Endothelial cell of umbilical vein (primary cell): Measurements from ENCODE around the gene CDX2. TPM values are rescaled to one million over a fixed set of nuclear protein-coding genes. Genes with fewer than 3 reads are reported as not detected.
A peak's percentile ranks its signal among the peaks of the same experiment; 100 is the strongest.

Experiments
- BruUV-seq: library from RNA; stranded (reverse); fragments of 400-500 nt; replicated peaks from 2 replicates; lab custom pipeline; 2021; lab: Mats Ljungman, UMichigan
- CTCF ChIA-PET: fragments of 300-600, 350-600 bp; sonication (Branson Sonifier 250); formaldehyde crosslinking; loops from one replicate; lab custom pipeline; 2021; ENCODE audit warnings: antibody characterized with exemption, inconsistent platforms; lab: Charles Lee
- POLR2A ChIA-PET: fragments of 300-600, 350-600 bp; sonication (Branson Sonifier 250); formaldehyde crosslinking; loops from one replicate; lab custom pipeline; 2021; ENCODE audit warnings: antibody characterized with exemption, inconsistent platforms; lab: Charles Lee
- DNase-seq: peaks from one replicate; pipeline ENCODE4 v3.0.0-alpha.2; 2011; ENCODE audit warnings: low read depth, low spot score
- FAIRE-seq: peaks from 2 replicates; lab custom pipeline; 2011; peaks lifted over from hg19 to GRCh38; lab: Jason Lieb, UNC
- H2AFZ ChIP-seq: 2 replicates; pipeline ENCODE4 v1.6.0; 2012; ENCODE audit warnings: low read depth, low read length, control low read depth, inconsistent platforms
- H3K27ac ChIP-seq: 2 replicates; pipeline ENCODE4 v1.5.1; 2011; ENCODE audit warnings: low read depth, mild to moderate bottlenecking, control low read depth, low read length, moderate library complexity; ENCODE audit not compliant: insufficient read depth
- H3K27me3 ChIP-seq, 2 experiments: 2 replicates each; pipeline versions ENCODE4 v1.6.0 to v1.6.1; 2011; ENCODE audit warnings: low read length in 2 of 2, mixed read lengths in 1 of 2; ENCODE audit not compliant: control insufficient read depth in 2 of 2, insufficient read depth in 2 of 2
- H3K36me3 ChIP-seq, 2 experiments: 2 replicates in 1 of 2; 3 replicates in 1 of 2; pipeline ENCODE4 v1.5.1; 2011; ENCODE audit warnings: low read length in 2 of 2, mild to moderate bottlenecking in 1 of 2, moderate library complexity in 1 of 2; ENCODE audit not compliant: control insufficient read depth in 2 of 2, insufficient read depth in 2 of 2; ENCODE audit errors: extremely low read depth in 1 of 2
- H3K4me1 ChIP-seq: 3 replicates; pipeline ENCODE4 v1.5.1; 2011; ENCODE audit warnings: mild to moderate bottlenecking, low read length; ENCODE audit not compliant: control insufficient read depth, insufficient read depth; ENCODE audit errors: extremely low read depth
- H3K4me2 ChIP-seq: 2 replicates; pipeline ENCODE4 v1.6.1; 2011; ENCODE audit warnings: low read length, control low read depth, mixed read lengths; ENCODE audit not compliant: insufficient read depth
- H3K4me3 ChIP-seq, 3 experiments: fragments of 200-600 bp in 1 of 3; sonication (generic), shearing (Covaris generic) in 1 of 3; replicated peaks in 1 of 3; 2 replicates each; pipeline ENCODE4 v1.5.1; 2011 to 2016; ENCODE audit warnings: control low read depth in 3 of 3, low read length in 3 of 3, mild to moderate bottlenecking in 2 of 3, inconsistent platforms in 1 of 3, low read depth in 1 of 3, moderate library complexity in 1 of 3; ENCODE audit not compliant: insufficient read depth in 1 of 3
- H3K79me2 ChIP-seq: 2 replicates; pipeline ENCODE4 v1.6.0; 2012; ENCODE audit warnings: low read length, inconsistent platforms; ENCODE audit not compliant: control insufficient read depth, insufficient read depth
- H3K9ac ChIP-seq: replicated peaks from 2 replicates; pipeline ENCODE3; 2011; ENCODE audit warnings: low read length, control low read depth; ENCODE audit not compliant: insufficient read depth; ENCODE audit errors: extremely low read depth
- H3K9me1 ChIP-seq: replicated peaks from 3 replicates; pipeline ENCODE4 v1.6.0; 2011; ENCODE audit warnings: mild to moderate bottlenecking, low read length; ENCODE audit not compliant: control insufficient read depth, insufficient read depth; ENCODE audit errors: extremely low read depth
- H3K9me3 ChIP-seq: replicated peaks from 2 replicates; pipeline ENCODE4 v1.5.1; 2012; ENCODE audit warnings: low read length, inconsistent platforms; ENCODE audit not compliant: control insufficient read depth, insufficient read depth
- H4K20me1 ChIP-seq: replicated peaks from 2 replicates; pipeline ENCODE3; 2011; ENCODE audit warnings: mild to moderate bottlenecking, low read length; ENCODE audit not compliant: control insufficient read depth, insufficient read depth; ENCODE audit errors: extremely low read depth
- CTCF ChIP-seq, 2 donors: IDR thresholded peaks; 1 replicate in 1 of 2; 2 replicates in 1 of 2; pipeline ENCODE4 v1.5.1; 2011; ENCODE audit warnings: low read length in 2 of 2, mild to moderate bottlenecking in 2 of 2, moderate library complexity in 2 of 2, control low read depth in 1 of 2, inconsistent platforms in 1 of 2, low read depth in 1 of 2; ENCODE audit not compliant: insufficient read depth in 1 of 2; ENCODE audit errors: extremely low read depth in 1 of 2
- EZH2 ChIP-seq: IDR thresholded peaks from 2 replicates; pipeline ENCODE4 v1.6.1; 2012; ENCODE audit warnings: borderline replicate concordance, low read depth, mild to moderate bottlenecking, moderate library complexity, low read length, inconsistent platforms; ENCODE audit not compliant: severe bottlenecking
- POLR2AphosphoS5 ChIP-seq: IDR thresholded peaks from 2 replicates; pipeline ENCODE4 v1.6.1; 2012; ENCODE audit warnings: low read depth, mild to moderate bottlenecking, control low read depth, low read length, moderate library complexity; ENCODE audit not compliant: insufficient read depth
- dilution Hi-C: fragments of 300-500 bp; cut with MboI; formaldehyde crosslinking; loops from one replicate; pipeline ENCODE4 v1.15.0; 2019; ENCODE audit warnings: low sequenced_read_pairs; ENCODE audit not compliant: extremely low pct_ligation_motif_present
- intact Hi-C: fragments of 100-400 bp; cut with micrococcal nuclease; formaldehyde crosslinking; loops from one replicate; pipeline ENCODE4 v1.10.0; 2022
- polyA plus RNA-seq, 4 experiments: library from polyadenylated mRNA; depleted of rRNA in 3 of 4; stranded (reverse) in 3 of 4; unstranded in 1 of 4; fragments of >200 nt; gene quantifications; 2 replicates each; pipeline versions ENCODE4 v1.2.1 to v1.2.3, GENCODE V29; 2011 to 2012; ENCODE audit warnings: missing spikeins in 1 of 4
- total RNA-seq: library from RNA; stranded (reverse); gene quantifications from 2 replicates; pipeline ENCODE4 v1.2.3, GENCODE V29; 2021

The CDX2 gene
- total and polyA plus RNA-seq, 2 donors (not counting 3 experiments of a cell fraction or from before 2014, with no cell fraction given) = not detected

DNA sequence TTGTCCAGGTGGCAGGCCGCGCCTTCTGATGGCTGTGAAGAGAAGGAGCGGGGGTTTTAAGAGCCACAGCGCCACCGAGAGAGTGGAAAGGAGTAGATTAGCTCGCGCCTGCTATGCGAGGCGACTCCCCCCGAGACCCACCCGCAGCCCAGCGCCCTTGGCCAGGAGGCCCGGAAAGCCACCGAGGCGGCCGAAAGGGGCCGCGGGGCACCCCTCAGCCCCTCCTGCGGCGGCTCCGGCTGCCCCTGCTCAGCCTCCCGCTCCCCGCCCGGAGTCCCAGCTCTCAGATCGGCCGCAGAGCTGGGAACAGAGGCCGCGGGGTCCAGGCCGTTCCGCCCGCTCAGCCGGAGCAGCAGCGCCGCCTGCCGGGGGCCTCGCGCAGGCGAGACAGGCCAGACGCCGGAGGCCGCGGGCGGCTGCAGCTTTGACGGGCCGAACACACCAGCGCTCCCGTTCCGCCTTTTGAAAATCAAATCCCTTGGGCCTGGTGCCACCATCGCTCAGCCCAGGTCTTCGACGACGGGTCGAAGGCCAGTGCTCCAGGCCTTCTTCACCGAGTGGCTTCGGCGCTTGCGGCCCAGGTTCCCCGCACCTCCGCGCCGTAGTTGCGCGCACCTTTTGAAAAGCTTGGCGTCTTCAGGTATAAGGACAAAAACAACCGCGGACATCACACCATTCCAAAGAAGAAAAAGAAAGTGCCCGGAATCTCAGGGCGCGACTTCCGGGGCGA is 15.3 kb downstream of the CDX2 start:
- dilution Hi-C loops = no loop called here
- peak overlapping the region; percentile 84 for H3K4me2 ChIP-seq
- H2AFZ ChIP-seq = peak overlapping the region; percentile 99
- H3K27me3 ChIP-seq = peaks cover 36 to 67% of the 10 kb centered on the region in 2 experiments
- FAIRE-seq (peak; percentile 15), DNase-seq (peak; percentile 64)
- intact Hi-C loops = loop anchor here (1.0 to 10.0 kb wide), 6 partner anchors 30 to 589 kb away; no protein-coding TSS in a partner anchor
- CTCF ChIA-PET = interaction anchor here (0.6 to 5.2 kb wide), 53 partner anchors 8 to 1458 kb away, joined by 3 to 135 read pairs (median 5); partner anchors contain the start of genes PDX1 and POLR1D
- peak; percentile 75 for TF ChIP-seq EZH2
- TF ChIP-seq POLR2AphosphoS5 = no peak
- peak; percentile 89 to 95 for TF ChIP-seq CTCF (IDR thresholded peaks at IDR 0.05; ENCODE audit: extremely low read depth in 1 of 2, insufficient read depth in 1 of 2, low read depth in 1 of 2, low read length in 2 of 2)
- H3K4me1 ChIP-seq = peaks cover 15% of the 10 kb centered on the region
- POLR2A ChIA-PET = no interaction called here
- no peaks in the 10 kb centered on the region for H3K79me2 ChIP-seq
- H3K27ac ChIP-seq = no peak overlapping the region
- peak overlapping the region; percentile 9 for H3K9ac ChIP-seq
- no peaks in the 10 kb centered on the region for H3K9me3 ChIP-seq
- no peaks in the 10 kb centered on the region for H3K36me3 ChIP-seq
- H4K20me1 ChIP-seq = no peaks in the 10 kb centered on the region
- H3K9me1 ChIP-seq = no peaks in the 10 kb centered on the region
- H3K4me3 ChIP-seq = peak overlapping the region; percentile 27 to 52 (median 32)
- BruUV-seq = no TSS peak
